IMR-90 (cell line): ENCODE results near the gene HGD. TPM values are rescaled to one million over a fixed set of nuclear protein-coding genes. Genes with fewer than 3 reads are reported as not detected.

ENCODE experiments used
- ATAC-seq: fragments of 200-7000 bp; cut with Tn5 transposase; 2 replicates; pipeline ENCODE4 v1.9.1; 2020; ENCODE audit warnings: low read depth, mild to moderate bottlenecking, moderate library complexity
- BruUV-seq: library from RNA; stranded (reverse); fragments of 400-500 nt; replicated peaks from 2 replicates; lab custom pipeline; 2021; lab: Mats Ljungman, UMichigan
- CTCF ChIA-PET: fragments of 300-600 bp; formaldehyde crosslinking; extraction: SDS; loops from one replicate; lab custom pipeline; 2021; ENCODE audit warnings: antibody characterized with exemption; lab: Yijun Ruan, JAX
- POLR2A ChIA-PET: fragments of 300-600 bp; sonication (Branson Sonifier 250); formaldehyde crosslinking; loops from one replicate; lab custom pipeline; 2022; ENCODE audit warnings: antibody characterized with exemption; ENCODE audit not compliant: unreplicated experiment; lab: Charles Lee
- DNase-seq: peaks from one replicate; pipeline ENCODE4 v3.0.0; 2013
- H2AFZ ChIP-seq: replicated peaks from 2 replicates; pipeline ENCODE3; 2013; ENCODE audit warnings: low read length, mild to moderate bottlenecking; ENCODE audit not compliant: poor library complexity
- H2AK5ac ChIP-seq: 2 replicates; pipeline ENCODE4 v1.6.1; 2013; ENCODE audit warnings: low read depth, low read length, inconsistent platforms
- H2AK9ac ChIP-seq: replicated peaks from 2 replicates; pipeline ENCODE3; 2013; ENCODE audit warnings: mild to moderate bottlenecking, low read depth, low read length, moderate library complexity; ENCODE audit not compliant: poor library complexity
- H2BK120ac ChIP-seq: 2 replicates; pipeline ENCODE4 v1.6.1; 2013; ENCODE audit warnings: low read depth, low read length, inconsistent platforms
- H2BK15ac ChIP-seq: 3 replicates; pipeline ENCODE4 v1.6.1; 2013; ENCODE audit warnings: low read depth, low read length, inconsistent platforms
- H2BK20ac ChIP-seq: 2 replicates; pipeline ENCODE4 v1.6.1; 2013; ENCODE audit warnings: low read depth, mild to moderate bottlenecking, inconsistent platforms, low read length, moderate library complexity
- H2BK5ac ChIP-seq: 2 replicates; pipeline ENCODE4 v1.6.1; 2013; ENCODE audit warnings: mild to moderate bottlenecking, low read depth, low read length, inconsistent platforms; ENCODE audit not compliant: poor library complexity, severe bottlenecking
- H3K14ac ChIP-seq: replicated peaks from 2 replicates; pipeline ENCODE4 v1.6.1; 2013; ENCODE audit warnings: low read depth, low read length, inconsistent platforms
- H3K18ac ChIP-seq: 2 replicates; pipeline ENCODE4 v1.6.1; 2013; ENCODE audit warnings: low read depth, low read length, control low read depth
- H3K23ac ChIP-seq: 2 replicates; pipeline ENCODE4 v1.6.1; 2013; ENCODE audit warnings: low read depth, low read length, inconsistent platforms
- H3K27ac ChIP-seq: 2 replicates; pipeline ENCODE4 v1.5.1; 2013; ENCODE audit warnings: mild to moderate bottlenecking, control low read depth, low read length; ENCODE audit not compliant: insufficient read depth
- H3K27me3 ChIP-seq: 2 replicates; pipeline ENCODE4 v1.6.1; 2013; ENCODE audit warnings: low read length; ENCODE audit not compliant: control insufficient read depth, insufficient read depth
- H3K36me3 ChIP-seq: 2 replicates; pipeline ENCODE4 v1.6.1; 2013; ENCODE audit warnings: low read length, mixed read lengths; ENCODE audit not compliant: control insufficient read depth, insufficient read depth
- H3K4ac ChIP-seq: 2 replicates; pipeline ENCODE4 v1.6.1; 2013; ENCODE audit warnings: low read depth, low read length, inconsistent platforms
- H3K4me1 ChIP-seq: 2 replicates; pipeline ENCODE4 v1.6.1; 2013; ENCODE audit warnings: low read length, mixed read lengths; ENCODE audit not compliant: control insufficient read depth, insufficient read depth
- H3K4me2 ChIP-seq: 2 replicates; pipeline ENCODE4 v1.6.1; 2013; ENCODE audit warnings: low read depth, mild to moderate bottlenecking, control low read depth, low read length, moderate library complexity
- H3K4me3 ChIP-seq: 2 replicates; pipeline ENCODE4 v1.5.1; 2013; ENCODE audit warnings: low read depth, mild to moderate bottlenecking, control low read depth, low read length, moderate library complexity; ENCODE audit not compliant: insufficient read depth
- H3K56ac ChIP-seq: 2 replicates; pipeline ENCODE4 v1.6.1; 2013; ENCODE audit warnings: low read length, inconsistent platforms; ENCODE audit not compliant: insufficient read depth; ENCODE audit errors: extremely low read depth
- H3K79me1 ChIP-seq, 2 experiments: 2 replicates each; pipeline ENCODE4 v1.6.1; 2013; ENCODE audit warnings: low read length in 2 of 2, inconsistent platforms in 1 of 2, low read depth in 1 of 2
- H3K9ac ChIP-seq: 2 replicates; pipeline ENCODE4 v1.6.1; 2013; ENCODE audit warnings: low read depth, low read length, control low read depth
- H3K9me1 ChIP-seq: 2 replicates; pipeline ENCODE4 v1.6.1; 2013; ENCODE audit warnings: low read length, inconsistent platforms; ENCODE audit not compliant: insufficient read depth
- H3K9me3 ChIP-seq: 2 replicates; pipeline ENCODE4 v1.6.1; 2013; ENCODE audit warnings: low read length; ENCODE audit not compliant: control insufficient read depth, insufficient read depth
- H4K20me1 ChIP-seq: 2 replicates; pipeline ENCODE4 v1.6.1; 2013; ENCODE audit warnings: low read length, inconsistent platforms; ENCODE audit not compliant: insufficient read depth
- H4K5ac ChIP-seq: 2 replicates; pipeline ENCODE4 v1.6.1; 2013; ENCODE audit warnings: mild to moderate bottlenecking, low read depth, low read length, control low read depth
- H4K8ac ChIP-seq, 2 experiments: 2 replicates each; pipeline ENCODE4 v1.6.1; 2013; ENCODE audit warnings: low read depth in 2 of 2, low read length in 2 of 2, control low read depth in 1 of 2, inconsistent platforms in 1 of 2
- H4K91ac ChIP-seq: 2 replicates; pipeline ENCODE4 v1.6.1; 2013; ENCODE audit warnings: low read depth, low read length, inconsistent platforms; ENCODE audit not compliant: insufficient read depth
- ELK1 ChIP-seq: fragments of 150-350 bp; IDR thresholded peaks from 2 replicates; pipeline ENCODE4 v1.6.1; 2016; ENCODE audit warnings: low read depth, mild to moderate bottlenecking, low read length, moderate library complexity, borderline replicate concordance
- MAZ ChIP-seq: IDR thresholded peaks from 2 replicates; pipeline ENCODE4 v1.6.1; 2012; ENCODE audit warnings: low read depth, mild to moderate bottlenecking, low read length, improper control_type of control experiment, moderate library complexity, borderline replicate concordance
- NFE2L2 ChIP-seq: fragments of 150-350 bp; IDR thresholded peaks from 2 replicates; pipeline ENCODE4 v1.6.1; 2016; ENCODE audit warnings: low read depth, mild to moderate bottlenecking, low read length
- USF2 ChIP-seq: fragments of 150-350 bp; IDR thresholded peaks from 2 replicates; pipeline ENCODE4 v1.6.1; 2017; ENCODE audit warnings: mild to moderate bottlenecking, antibody characterized with exemption, low read length, low read depth
- WGBS, 2 experiments: methylation state at CpG; one replicate each; pipeline versions ENCODE4 v1.1.5 to v1.1.7; 2013; ENCODE audit warnings: missing lambda C conversion rate in 2 of 2; ENCODE audit not compliant: insufficient read length in 1 of 2; ENCODE audit errors: extremely low coverage in 2 of 2; 5-methylcytosine and 5-hydroxymethylcytosine counted together
- dilution Hi-C: fragments of 300-500 bp; cut with HindIII; formaldehyde crosslinking; loops from one replicate; pipeline ENCODE4 v1.14.3; 2018; ENCODE audit warnings: low sequenced_read_pairs; ENCODE audit not compliant: unreplicated experiment
- in situ Hi-C: fragments of 300-500 bp; cut with MboI; formaldehyde crosslinking; loops from 3 replicates; pipeline ENCODE4 v1.14.3; 2019; ENCODE audit warnings: low sequenced_read_pairs, inconsistent platforms, mixed read lengths
- intact Hi-C: fragments of 100-400 bp; cut with micrococcal nuclease; formaldehyde crosslinking; loops from 2 replicates; pipeline ENCODE4 v1.10.0; 2022
- polyA plus RNA-seq, 3 experiments: library from polyadenylated mRNA; depleted of rRNA; stranded (reverse); fragments of >200 nt; gene quantifications; 2 replicates each; pipeline ENCODE4 v1.2.3, GENCODE V29; 2012; ENCODE audit warnings: low replicate concordance in 1 of 3
- total RNA-seq: library from RNA; depleted of rRNA; stranded (reverse); fragments of >200 nt; gene quantifications from 2 replicates; pipeline ENCODE4 v1.2.3, GENCODE V29; 2012

HGD gene
- total and polyA plus RNA-seq, 2 of the 4 experiments (the other 2 are of a cell fraction): 0.14 TPM; not detected in 1

- Histone ChIP-seq H3K79me1 (no peaks in the 10 kb centered on the region), H3K4me3 (no peak overlapping the region), H3K9ac (no peak overlapping the region), H3K18ac (no peak overlapping the region), H2AFZ (no peak overlapping the region), H2BK120ac (no peak overlapping the region), H3K56ac (no peak overlapping the region), H4K91ac (no peak overlapping the region), H4K5ac (no peak overlapping the region), H4K8ac (no peak overlapping the region), H3K36me3 (no peaks in the 10 kb centered on the region), H2BK20ac (no peak overlapping the region), H2AK5ac (no peak overlapping the region), H3K23ac (no peak overlapping the region), H3K9me3 (no peaks in the 10 kb centered on the region), H3K4ac (no peak overlapping the region), H2AK9ac (no peak overlapping the region), H2BK5ac (no peak overlapping the region), H3K9me1 (no peaks in the 10 kb centered on the region), H3K27me3 (no peaks in the 10 kb centered on the region), H3K27ac (no peak overlapping the region), H4K20me1 (no peaks in the 10 kb centered on the region), H3K4me1 (peaks cover under 1% of the 10 kb centered on the region; the same call in 1 of the 2 replicates), H2BK15ac (no peak overlapping the region), H3K4me2 (no peak overlapping the region), H3K14ac (no peak overlapping the region)
- BruUV-seq: no TSS peak
- ChIA-PET CTCF (no interaction called here), POLR2A (interaction anchor here (0.6 kb wide), 1 partner anchor 8 kb away, joined by 3 read pairs; no protein-coding TSS in a partner anchor)
- WGBS, 2 experiments: no CpG with 5 or more reads among the region's 2 CpGs
- TF ChIP-seq MAZ (no peak), USF2 (no peak), NFE2L2 (no peak), ELK1 (no peak)
- intact Hi-C loops (no loop called here), dilution Hi-C loops (no loop called here), in situ Hi-C loops (no loop called here)
- ATAC-seq: no peak
- no peak for DNase-seq
These were observed 8.9 kb downstream of the HGD start for GRCh38 chr3:120673116-120673515.
